ENCODE data around the gene KLHL8. TPM values are rescaled to one million over a fixed set of nuclear protein-coding genes. Genes with fewer than 3 reads are reported as not detected.

KLHL8 gene
- total RNA-seq, 1 donor from 2014 or later: 16.6 TPM

GRCh38 chr4:87174672-87175071 is 45.7 kb downstream of the KLHL8 start:
- Mint-ChIP-seq H3K36me3 (peaks cover 14% of the 10 kb centered on the region), H3K4me1 (ENCODE audit: unreplicated experiment) (no peaks in the 10 kb centered on the region), H3K27me3 (no peaks in the 10 kb centered on the region), H3K4me3 (no peak overlapping the region), H3K27ac (no peak overlapping the region), H3K9me3 (no peaks in the 10 kb centered on the region)
- TF ChIP-seq CTCF (conservative IDR thresholded peaks at IDR 0.05): no peak
- no peak for DNase-seq (ENCODE audit: extremely low spot score, unreplicated experiment)

- H3K9me3 Mint-ChIP-seq: no peaks in the 10 kb centered on the region
- DNase-seq (ENCODE audit: extremely low spot score, unreplicated experiment): no peak
- H3K27me3 Mint-ChIP-seq: no peaks in the 10 kb centered on the region
- TF ChIP-seq CTCF (conservative IDR thresholded peaks at IDR 0.05): no peak
- H3K36me3 Mint-ChIP-seq: peaks cover 10% of the 10 kb centered on the region
- H3K27ac Mint-ChIP-seq: no peak overlapping the region
- H3K4me3 Mint-ChIP-seq: no peak overlapping the region
- H3K4me1 Mint-ChIP-seq (ENCODE audit: unreplicated experiment): no peaks in the 10 kb centered on the region
Observed at GRCh38 chr4:87171944-87172343, 48.5 kb downstream of the KLHL8 start.

- Mint-ChIP-seq H3K27me3 (no peaks in the 10 kb centered on the region), H3K9me3 (no peaks in the 10 kb centered on the region), H3K36me3 (peaks cover 23% of the 10 kb centered on the region), H3K27ac (no peak overlapping the region), H3K4me3 (no peak overlapping the region), H3K4me1 (ENCODE audit: unreplicated experiment) (no peaks in the 10 kb centered on the region)
- no peak for DNase-seq (ENCODE audit: extremely low spot score, unreplicated experiment)
- no peak for TF ChIP-seq CTCF (conservative IDR thresholded peaks at IDR 0.05)
Observed at GRCh38 chr4:87166296-87166854, 54.0 kb downstream of the KLHL8 start.

GRCh38 chr4:87165892-87166291 is 54.5 kb downstream of the KLHL8 start:
- DNase-seq (ENCODE audit: extremely low spot score, unreplicated experiment): no peak
- no peaks in the 10 kb centered on the region for H3K27me3 Mint-ChIP-seq
- H3K4me1 Mint-ChIP-seq (ENCODE audit: unreplicated experiment): no peaks in the 10 kb centered on the region
- no peak for TF ChIP-seq CTCF (conservative IDR thresholded peaks at IDR 0.05)
- H3K36me3 Mint-ChIP-seq: peaks cover 25% of the 10 kb centered on the region
- no peaks in the 10 kb centered on the region for H3K9me3 Mint-ChIP-seq
- H3K27ac Mint-ChIP-seq: no peak overlapping the region
- H3K4me3 Mint-ChIP-seq: no peak overlapping the region

- no peak for TF ChIP-seq CTCF (conservative IDR thresholded peaks at IDR 0.05)
- Mint-ChIP-seq H3K4me3 (no peak overlapping the region), H3K4me1 (ENCODE audit: unreplicated experiment) (peaks cover 19% of the 10 kb centered on the region), H3K27ac (no peak overlapping the region), H3K9me3 (no peaks in the 10 kb centered on the region), H3K27me3 (no peaks in the 10 kb centered on the region), H3K36me3 (no peaks in the 10 kb centered on the region)
- DNase-seq (ENCODE audit: extremely low spot score, unreplicated experiment): no peak
Observed at GRCh38 chr4:87153078-87153870, 67.1 kb downstream of the KLHL8 start.
